ENCODE data around the gene TREML4.

The TREML4 gene

GRCh38 chr6:41190791-41191190 lies 37.4 kb upstream of the TREML4 start:
- Histone ChIP-seq H3K4me1 (ENCODE audit: control insufficient read depth in 5 of 5, insufficient read depth in 5 of 5, low read length in 5 of 5) (peaks cover 0 to 6% (median 0%) of the 10 kb centered on the region in 5 donors), H3K27me3 (ENCODE audit: control insufficient read depth in 5 of 5, insufficient read depth in 4 of 5, low read length in 5 of 5) (peaks cover 3 to 18% (median 15%) of the 10 kb centered on the region in 5 donors), H3K9ac (ENCODE audit: low read length in 5 of 5) (no peak overlapping the region), H3K36me3 (ENCODE audit: control insufficient read depth in 5 of 5, insufficient read depth in 5 of 5, low read length in 5 of 5) (no peaks in the 10 kb centered on the region), H3K9me3 (ENCODE audit: control insufficient read depth in 5 of 5, low read length in 5 of 5) (peaks cover 0 to 16% (median 6%) of the 10 kb centered on the region in 5 donors), H3K4me3 (ENCODE audit: low read depth in 1 of 5, low read length in 5 of 5) (no peak overlapping the region), H3K27ac (ENCODE audit: low read depth, low read length) (no peak overlapping the region)

GRCh38 chr6:41191569-41191968 lies 36.6 kb upstream of the TREML4 start:
- H3K9me3 ChIP-seq (ENCODE audit: control insufficient read depth in 5 of 5, low read length in 5 of 5): peaks cover 0 to 16% (median 6%) of the 10 kb centered on the region in 5 donors
- H3K9ac ChIP-seq (ENCODE audit: low read length in 5 of 5): no peak overlapping the region
- peaks cover 3 to 18% (median 15%) of the 10 kb centered on the region in 5 donors for H3K27me3 ChIP-seq (ENCODE audit: control insufficient read depth in 5 of 5, insufficient read depth in 4 of 5, low read length in 5 of 5)
- H3K4me1 ChIP-seq (ENCODE audit: control insufficient read depth in 5 of 5, insufficient read depth in 5 of 5, low read length in 5 of 5): no peaks in the 10 kb centered on the region
- H3K4me3 ChIP-seq (ENCODE audit: low read depth in 1 of 5, low read length in 5 of 5): no peak overlapping the region
- no peak overlapping the region for H3K27ac ChIP-seq (ENCODE audit: low read depth, low read length)
- H3K36me3 ChIP-seq (ENCODE audit: control insufficient read depth in 5 of 5, insufficient read depth in 5 of 5, low read length in 5 of 5): no peaks in the 10 kb centered on the region

- peaks cover 0 to 16% (median 6%) of the 10 kb centered on the region in 5 donors for H3K9me3 ChIP-seq (ENCODE audit: control insufficient read depth in 5 of 5, low read length in 5 of 5)
- H3K4me3 ChIP-seq (ENCODE audit: low read depth in 1 of 5, low read length in 5 of 5): no peak overlapping the region
- H3K27me3 ChIP-seq (ENCODE audit: control insufficient read depth in 5 of 5, insufficient read depth in 4 of 5, low read length in 5 of 5): peaks cover 3 to 18% (median 15%) of the 10 kb centered on the region in 5 donors
- no peak overlapping the region for H3K27ac ChIP-seq (ENCODE audit: low read depth, low read length)
- no peak overlapping the region for H3K9ac ChIP-seq (ENCODE audit: low read length in 5 of 5)
- no peaks in the 10 kb centered on the region for H3K4me1 ChIP-seq (ENCODE audit: control insufficient read depth in 5 of 5, insufficient read depth in 5 of 5, low read length in 5 of 5)
- H3K36me3 ChIP-seq (ENCODE audit: control insufficient read depth in 5 of 5, insufficient read depth in 5 of 5, low read length in 5 of 5): no peaks in the 10 kb centered on the region
Measured at GRCh38 chr6:41193171-41193734, 34.9 kb upstream of the TREML4 start.

GRCh38 chr6:41193884-41194283 lies 34.3 kb upstream of the TREML4 start:
- Histone ChIP-seq H3K36me3 (ENCODE audit: control insufficient read depth in 5 of 5, insufficient read depth in 5 of 5, low read length in 5 of 5) (no peaks in the 10 kb centered on the region), H3K27ac (ENCODE audit: low read depth, low read length) (no peak overlapping the region), H3K4me3 (ENCODE audit: low read depth in 1 of 5, low read length in 5 of 5) (no peak overlapping the region), H3K9ac (ENCODE audit: low read length in 5 of 5) (no peak overlapping the region), H3K4me1 (ENCODE audit: control insufficient read depth in 5 of 5, insufficient read depth in 5 of 5, low read length in 5 of 5) (no peaks in the 10 kb centered on the region), H3K27me3 (ENCODE audit: control insufficient read depth in 5 of 5, insufficient read depth in 4 of 5, low read length in 5 of 5) (peaks cover 3 to 18% (median 15%) of the 10 kb centered on the region in 5 donors), H3K9me3 (ENCODE audit: control insufficient read depth in 5 of 5, low read length in 5 of 5) (peaks cover 0 to 16% (median 6%) of the 10 kb centered on the region in 5 donors)

GRCh38 chr6:41194386-41194785 lies 33.8 kb upstream of the TREML4 start:
- Histone ChIP-seq H3K36me3 (ENCODE audit: control insufficient read depth in 5 of 5, insufficient read depth in 5 of 5, low read length in 5 of 5) (no peaks in the 10 kb centered on the region), H3K4me3 (ENCODE audit: low read depth in 1 of 5, low read length in 5 of 5) (no peak overlapping the region), H3K9ac (ENCODE audit: low read length in 5 of 5) (no peak overlapping the region), H3K9me3 (ENCODE audit: control insufficient read depth in 5 of 5, low read length in 5 of 5) (peaks cover 0 to 13% (median 6%) of the 10 kb centered on the region in 5 donors), H3K27me3 (ENCODE audit: control insufficient read depth in 5 of 5, insufficient read depth in 4 of 5, low read length in 5 of 5) (peaks cover 3 to 18% (median 14%) of the 10 kb centered on the region in 5 donors), H3K27ac (ENCODE audit: low read depth, low read length) (no peak overlapping the region), H3K4me1 (ENCODE audit: control insufficient read depth in 5 of 5, insufficient read depth in 5 of 5, low read length in 5 of 5) (no peaks in the 10 kb centered on the region)

- Histone ChIP-seq H3K4me1 (ENCODE audit: control insufficient read depth in 5 of 5, insufficient read depth in 5 of 5, low read length in 5 of 5) (peaks cover 0 to 20% (median 0%) of the 10 kb centered on the region in 5 donors), H3K4me3 (ENCODE audit: low read depth in 1 of 5, low read length in 5 of 5) (no peak overlapping the region), H3K9me3 (ENCODE audit: control insufficient read depth in 5 of 5, low read length in 5 of 5) (no peaks in the 10 kb centered on the region), H3K9ac (ENCODE audit: low read length in 5 of 5) (no peak overlapping the region), H3K27ac (ENCODE audit: low read depth, low read length) (no peak overlapping the region), H3K36me3 (ENCODE audit: control insufficient read depth in 5 of 5, insufficient read depth in 5 of 5, low read length in 5 of 5) (no peaks in the 10 kb centered on the region), H3K27me3 (ENCODE audit: control insufficient read depth in 5 of 5, insufficient read depth in 4 of 5, low read length in 5 of 5) (peaks cover 3 to 15% (median 5%) of the 10 kb centered on the region in 5 donors)
Measured at GRCh38 chr6:41197234-41197633, 30.9 kb upstream of the TREML4 start.

- Histone ChIP-seq H3K36me3 (ENCODE audit: control insufficient read depth in 5 of 5, insufficient read depth in 5 of 5, low read length in 5 of 5) (no peaks in the 10 kb centered on the region), H3K27me3 (ENCODE audit: control insufficient read depth in 5 of 5, insufficient read depth in 4 of 5, low read length in 5 of 5) (peaks cover 0 to 3% (median 0%) of the 10 kb centered on the region in 5 donors), H3K4me1 (ENCODE audit: control insufficient read depth in 5 of 5, insufficient read depth in 5 of 5, low read length in 5 of 5) (peaks cover 0 to 20% (median 0%) of the 10 kb centered on the region in 5 donors), H3K4me3 (ENCODE audit: low read depth in 1 of 5, low read length in 5 of 5) (no peak overlapping the region), H3K9ac (ENCODE audit: low read length in 5 of 5) (no peak overlapping the region), H3K27ac (ENCODE audit: low read depth, low read length) (no peak overlapping the region), H3K9me3 (ENCODE audit: control insufficient read depth in 5 of 5, low read length in 5 of 5) (no peaks in the 10 kb centered on the region)
Measured at GRCh38 chr6:41199552-41200246, 28.4 kb upstream of the TREML4 start.

GRCh38 chr6:41200296-41200900 lies 27.8 kb upstream of the TREML4 start:
- Histone ChIP-seq H3K36me3 (ENCODE audit: control insufficient read depth in 5 of 5, insufficient read depth in 5 of 5, low read length in 5 of 5) (no peaks in the 10 kb centered on the region), H3K4me1 (ENCODE audit: control insufficient read depth in 5 of 5, insufficient read depth in 5 of 5, low read length in 5 of 5) (peaks cover 0 to 20% (median 0%) of the 10 kb centered on the region in 5 donors), H3K27ac (ENCODE audit: low read depth, low read length) (no peak overlapping the region), H3K27me3 (ENCODE audit: control insufficient read depth in 5 of 5, insufficient read depth in 4 of 5, low read length in 5 of 5) (peaks cover 0 to under 1% (median 0%) of the 10 kb centered on the region in 5 donors), H3K9ac (ENCODE audit: low read length in 5 of 5) (peak overlapping the region in 1 of 5 donors; percentile 7), H3K9me3 (ENCODE audit: control insufficient read depth in 5 of 5, low read length in 5 of 5) (no peaks in the 10 kb centered on the region), H3K4me3 (ENCODE audit: low read depth in 1 of 5, low read length in 5 of 5) (no peak overlapping the region)

- H3K27ac ChIP-seq (ENCODE audit: low read depth, low read length): no peak within 1 kb of the TSS
- no peaks in the 10 kb centered on the region for H3K9me3 ChIP-seq (ENCODE audit: control insufficient read depth in 5 of 5, low read length in 5 of 5)
- peak within 1 kb of the TSS in 1 of 5 donors; percentile 7 for H3K9ac ChIP-seq (ENCODE audit: low read length in 5 of 5)
- H3K4me1 ChIP-seq (ENCODE audit: control insufficient read depth in 5 of 5, insufficient read depth in 5 of 5, low read length in 5 of 5): peaks cover 0 to 20% (median 0%) of the 10 kb centered on the region in 5 donors
- H3K27me3 ChIP-seq (ENCODE audit: control insufficient read depth in 5 of 5, insufficient read depth in 4 of 5, low read length in 5 of 5): no peaks in the 10 kb centered on the region
- no peak within 1 kb of the TSS for H3K4me3 ChIP-seq (ENCODE audit: low read depth in 1 of 5, low read length in 5 of 5)
- H3K36me3 ChIP-seq (ENCODE audit: control insufficient read depth in 5 of 5, insufficient read depth in 5 of 5, low read length in 5 of 5): no peaks in the 10 kb centered on the region
Measured at GRCh38 chr6:41200901-41201763, 27.0 kb upstream of the TREML4 start, which contains the start of gene TREML2. Gene TREML2, minus strand, starts transcription at chr6:41201149. Its CDS starts 141 bp downstream, at chr6:41201008.

Measured in subcutaneous abdominal adipose tissue (tissue), 5 donors.